Islet of Langerhans (tissue), 1 donor: ENCODE data around the gene CENPO.
A peak's percentile ranks its signal among the peaks of the same experiment; 100 is the strongest.

Experiments
- FAIRE-seq: peaks from one replicate; lab custom pipeline; 2011; peaks lifted over from hg19 to GRCh38; lab: Jason Lieb, UNC

CENPO gene, protein sequence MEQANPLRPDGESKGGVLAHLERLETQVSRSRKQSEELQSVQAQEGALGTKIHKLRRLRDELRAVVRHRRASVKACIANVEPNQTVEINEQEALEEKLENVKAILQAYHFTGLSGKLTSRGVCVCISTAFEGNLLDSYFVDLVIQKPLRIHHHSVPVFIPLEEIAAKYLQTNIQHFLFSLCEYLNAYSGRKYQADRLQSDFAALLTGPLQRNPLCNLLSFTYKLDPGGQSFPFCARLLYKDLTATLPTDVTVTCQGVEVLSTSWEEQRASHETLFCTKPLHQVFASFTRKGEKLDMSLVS

DNA sequence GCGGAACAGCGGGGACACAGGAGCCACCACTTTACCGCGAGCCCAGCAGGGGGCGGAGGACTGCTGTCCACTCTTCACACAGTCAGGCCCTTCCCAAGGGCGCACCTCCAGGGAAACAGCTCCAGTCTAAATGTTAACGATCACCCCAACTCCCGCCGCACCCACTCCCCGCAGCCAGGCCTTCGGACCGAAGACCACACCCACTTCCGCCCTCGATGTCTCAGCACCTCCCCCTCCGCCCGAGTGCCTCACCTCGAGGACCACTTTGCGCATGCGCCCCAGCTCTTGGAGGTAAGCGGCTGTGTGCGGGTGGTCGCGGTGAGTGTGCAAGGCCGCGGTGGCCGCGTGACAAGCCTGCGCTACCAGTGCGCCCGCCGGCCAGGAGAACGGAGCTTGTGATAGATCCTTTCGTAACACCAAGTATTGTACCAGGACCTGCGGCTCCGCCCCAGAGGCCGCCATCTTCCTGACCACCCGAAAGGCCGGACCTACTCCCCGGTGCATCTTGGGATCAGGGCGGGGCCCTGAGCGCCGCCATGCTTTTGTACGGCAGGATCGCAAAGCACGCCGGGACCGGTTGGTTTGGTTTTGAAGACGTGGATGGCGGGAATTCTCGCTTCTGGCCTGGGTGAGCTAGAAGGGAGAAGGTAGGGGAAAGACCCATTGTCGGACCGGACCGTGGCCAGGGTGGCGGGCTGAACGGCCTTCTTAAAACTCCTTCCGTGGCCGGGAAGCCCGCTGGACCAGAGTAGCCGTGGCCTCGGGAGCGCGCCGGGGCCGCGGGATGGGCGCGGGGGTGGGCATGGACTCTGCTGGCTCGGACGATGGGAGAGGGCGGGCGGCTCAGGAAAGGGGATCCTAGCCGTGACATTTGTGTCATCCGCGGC lies at the start of gene CENPO, which contains the start of gene PTRHD1:
CENPO (plus strand) TSS at position 552 of the 887 bp plus-strand sequence. CDS start 495 bp downstream, outside the sequence.
PTRHD1 (minus strand) TSS at position 518 of the 887 bp plus-strand sequence; CDS start at position 504, 14 bp downstream.
- no peak for FAIRE-seq

DNA sequence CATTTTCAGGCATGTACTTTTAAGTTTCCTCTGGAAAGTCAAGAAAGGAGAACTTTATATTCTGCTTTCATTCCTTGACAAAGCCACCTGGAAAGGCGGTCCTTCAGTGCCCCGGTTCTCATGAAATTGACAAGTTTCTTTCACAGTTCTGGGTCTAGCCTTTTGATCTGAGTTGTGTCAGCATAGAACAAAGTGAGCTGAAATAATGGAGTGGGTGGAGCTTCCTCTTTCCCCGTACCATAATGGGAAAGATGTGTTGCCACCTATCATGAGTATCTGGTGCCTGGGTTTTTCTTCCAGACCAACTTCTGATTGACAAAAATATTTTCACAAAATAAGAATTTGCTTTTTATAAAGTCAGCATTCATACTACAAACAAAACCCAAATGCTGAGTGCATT lies 49.3 kb upstream of the CENPO start:
- no peak for FAIRE-seq

DNA sequence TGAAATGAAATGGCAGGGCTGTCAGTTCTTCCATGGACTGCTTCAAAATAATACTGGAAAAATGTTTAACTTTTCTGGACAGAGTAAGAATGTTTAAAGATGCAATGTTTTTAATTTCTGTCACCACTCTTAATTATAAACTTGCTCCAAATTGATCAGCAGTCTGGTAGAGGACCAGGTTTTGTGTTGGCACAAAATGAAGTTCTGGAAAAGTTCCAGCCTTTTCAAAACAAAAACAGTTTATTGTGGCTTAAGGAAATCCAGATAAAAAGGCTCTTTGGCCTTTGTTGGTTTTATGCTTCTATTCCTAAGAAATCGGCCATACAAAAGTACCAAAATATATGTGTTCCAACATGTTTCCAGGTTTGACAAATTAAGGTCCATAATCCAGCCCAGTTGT lies 48.9 kb upstream of the CENPO start:
- FAIRE-seq: no peak

DNA sequence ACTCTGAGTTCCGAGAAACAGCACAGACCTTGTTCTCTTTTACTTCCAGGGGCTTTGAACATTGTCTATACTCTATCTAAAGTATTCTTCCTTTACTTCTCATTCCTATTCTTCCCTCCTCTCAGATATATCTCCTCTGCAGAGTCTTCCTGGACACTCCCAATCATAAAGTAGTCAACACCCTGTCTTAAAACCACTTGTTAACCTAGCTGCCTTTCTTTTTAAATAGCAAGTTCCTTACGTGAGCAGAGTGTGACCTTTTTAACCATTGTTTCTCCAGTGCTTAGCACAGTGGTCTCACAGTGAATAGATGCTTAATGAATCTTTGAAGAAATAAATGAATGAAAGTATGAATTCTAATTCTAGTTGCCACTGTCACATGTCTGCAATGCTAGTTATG lies 47.4 kb upstream of the CENPO start:
- FAIRE-seq: no peak

DNA sequence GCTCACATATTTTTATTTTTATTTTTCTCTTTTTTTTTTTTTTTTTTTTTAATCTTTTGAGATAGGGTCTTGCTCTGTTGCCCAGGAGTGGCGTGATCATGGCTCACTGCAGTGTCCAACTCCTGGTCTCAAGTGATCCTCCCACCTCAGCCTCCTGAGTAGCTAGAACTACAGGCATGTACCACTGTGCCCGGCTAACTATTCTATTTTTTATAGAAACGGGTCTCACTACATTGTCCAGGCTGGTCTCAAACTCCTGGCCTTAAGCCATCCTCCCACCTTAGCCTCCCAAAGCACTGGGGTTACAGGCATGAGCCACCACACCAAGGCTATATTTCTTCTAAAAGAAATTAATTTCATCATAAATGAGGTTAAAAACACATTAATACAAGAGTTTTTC lies 45.9 kb upstream of the CENPO start:
- FAIRE-seq: no peak

DNA sequence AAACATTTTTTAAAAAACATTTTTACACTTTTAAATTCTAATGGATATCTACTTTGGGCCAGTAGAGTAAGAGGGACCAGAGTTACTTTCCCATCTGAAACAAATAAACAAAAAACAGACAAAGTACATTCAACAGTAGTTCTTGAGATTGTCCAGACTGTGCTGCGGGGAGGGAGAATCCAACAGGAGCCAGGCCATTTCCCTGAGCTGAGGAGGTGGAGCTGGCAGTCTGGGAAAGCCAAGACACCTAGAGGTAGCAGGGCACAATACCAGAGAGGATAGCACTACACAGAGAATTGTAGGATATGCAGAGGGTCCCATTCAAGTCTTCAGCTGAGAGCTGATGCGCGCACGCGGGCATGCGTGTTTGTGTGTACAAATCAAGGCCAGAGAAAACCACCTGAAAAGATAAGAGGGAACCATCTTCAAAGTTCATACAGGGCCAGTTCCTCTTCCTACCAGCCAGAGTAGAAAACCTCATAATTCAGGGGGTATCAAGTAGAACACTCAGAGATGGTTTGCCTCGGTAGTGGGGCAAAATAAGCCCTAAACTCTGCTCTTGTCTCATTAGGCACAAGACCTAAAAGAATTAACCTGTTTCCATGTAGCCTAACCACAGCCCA lies 44.0 kb upstream of the CENPO start:
- no peak for FAIRE-seq

DNA sequence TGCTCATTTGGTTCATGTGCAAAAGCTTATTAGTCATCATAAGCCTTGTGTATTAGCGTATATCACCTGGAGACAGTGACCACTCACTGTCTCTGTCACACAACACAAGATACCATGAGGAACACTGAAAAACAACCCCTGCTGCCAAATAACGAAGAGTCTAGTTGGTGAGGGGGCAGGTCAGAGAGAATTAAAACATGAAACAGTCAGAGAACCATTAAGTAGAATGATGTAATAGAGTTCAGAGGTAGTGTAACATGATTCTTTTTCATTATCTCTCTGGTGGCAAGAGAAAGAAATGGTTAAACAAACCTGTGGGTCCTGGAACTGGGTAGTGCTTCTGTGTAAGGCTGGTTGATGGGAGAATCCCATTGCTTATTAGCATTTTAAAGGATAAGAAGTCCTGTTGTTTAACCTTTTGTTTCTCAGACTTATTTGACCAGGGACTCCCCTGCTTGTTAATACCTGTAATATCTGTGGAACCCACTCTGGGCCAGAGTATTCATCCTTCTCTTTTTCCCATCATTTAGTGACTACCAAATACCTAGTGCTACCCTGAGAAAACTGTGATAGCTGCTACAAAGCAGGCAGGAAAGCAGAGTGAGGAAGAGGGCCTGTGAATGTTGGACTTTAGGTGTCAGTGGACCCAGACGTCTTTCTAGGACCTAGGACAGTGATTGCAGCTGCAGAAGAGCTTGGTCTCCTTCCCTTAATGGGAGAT lies 38.1 kb upstream of the CENPO start:
- no peak for FAIRE-seq

DNA sequence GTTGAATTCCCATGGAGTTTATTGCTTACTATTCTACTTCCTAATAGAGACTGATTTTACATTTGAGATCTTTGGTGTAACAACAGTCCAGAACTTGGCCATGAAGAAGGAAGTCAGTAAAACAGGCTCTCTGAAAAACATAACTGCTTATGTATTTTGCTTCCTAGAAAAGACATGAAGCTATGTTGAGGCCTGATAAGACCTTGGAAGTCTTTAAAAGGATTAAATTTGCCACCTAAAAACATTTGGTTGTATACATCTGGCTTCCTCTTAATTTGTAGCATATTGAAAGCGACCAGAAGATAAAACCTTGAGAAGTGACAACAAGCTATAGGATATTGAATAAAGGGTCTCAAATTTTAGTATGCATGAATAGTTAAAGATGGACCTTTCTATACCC lies 36.4 kb upstream of the CENPO start:
- FAIRE-seq: peak; percentile 9

DNA sequence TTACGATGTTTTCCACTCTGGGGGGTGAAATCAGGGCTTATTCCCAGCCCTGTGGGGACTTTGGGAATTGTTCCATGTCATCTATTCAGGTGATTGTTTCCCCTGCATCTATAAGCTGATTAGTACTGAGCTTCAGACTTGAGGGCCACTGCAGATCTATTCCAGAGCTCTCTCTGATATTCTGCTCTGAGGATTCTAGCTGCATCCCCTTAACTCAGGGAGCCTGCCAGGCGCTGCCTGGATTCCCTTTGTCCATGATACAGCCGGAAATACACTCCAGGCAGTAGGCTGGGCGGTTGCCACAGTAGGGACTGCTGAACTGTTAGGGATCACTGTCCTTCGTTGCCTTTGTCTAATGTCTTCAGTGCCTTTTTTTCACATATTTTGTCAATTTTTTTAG lies 31.4 kb upstream of the CENPO start:
- no peak for FAIRE-seq

DNA sequence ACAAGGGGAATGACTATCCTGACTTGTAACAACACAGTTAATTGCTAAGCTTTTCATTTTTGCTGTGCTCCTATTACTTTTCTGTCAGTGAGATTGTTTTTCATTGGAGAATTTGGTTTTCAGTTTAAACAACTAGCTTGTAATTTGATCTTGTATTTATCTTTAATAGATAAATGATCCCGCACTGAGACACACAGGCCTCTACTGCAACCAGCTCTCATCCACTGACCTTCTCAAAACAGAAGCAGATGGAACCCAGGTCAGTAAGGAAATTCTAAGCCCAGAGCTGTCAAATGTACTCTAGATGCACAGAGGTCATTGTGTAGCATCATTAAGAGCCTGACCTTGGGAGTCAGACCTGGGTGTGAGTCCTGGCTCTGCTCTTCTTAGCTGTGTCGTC lies 30.7 kb upstream of the CENPO start:
- FAIRE-seq: no peak

DNA sequence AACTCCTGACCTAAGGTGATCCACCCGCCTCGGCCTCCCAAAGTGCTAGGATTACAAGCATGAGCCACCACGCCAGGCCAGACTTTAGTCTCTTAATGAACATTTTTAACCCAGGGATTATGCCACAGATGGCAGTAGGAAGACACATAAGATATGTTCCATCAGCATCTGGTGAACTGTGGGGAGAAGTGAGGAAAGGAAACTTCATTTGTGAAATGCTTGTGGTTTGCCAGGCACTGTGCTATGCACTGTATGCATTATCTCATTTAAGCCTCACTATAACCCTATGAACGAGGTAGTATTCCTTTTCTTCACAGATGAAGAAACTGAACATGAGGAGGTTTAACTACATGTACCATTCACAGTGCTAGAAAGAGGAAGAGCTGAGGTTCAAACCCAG lies 29.4 kb upstream of the CENPO start:
- no peak for FAIRE-seq

DNA sequence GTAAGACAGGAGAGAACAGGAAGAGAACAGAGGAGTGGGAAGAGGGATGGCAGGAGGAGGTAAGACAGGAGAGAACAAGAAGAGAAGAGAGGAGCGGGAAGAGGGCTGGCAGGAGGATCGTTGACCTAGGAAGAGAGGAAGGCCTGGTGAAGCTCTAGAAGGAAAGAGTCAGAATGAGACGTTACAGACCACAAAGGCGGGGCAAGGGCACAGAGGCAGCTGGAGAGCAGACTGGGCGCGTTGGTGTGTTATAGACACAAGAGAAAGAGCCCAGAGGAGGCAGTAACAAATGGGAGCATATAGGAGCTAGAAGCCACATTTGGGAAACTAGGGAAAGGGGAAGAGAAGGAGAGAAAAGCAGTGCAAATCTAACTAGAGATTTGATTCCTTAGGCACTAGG lies 26.6 kb upstream of the CENPO start:
- FAIRE-seq: no peak

DNA sequence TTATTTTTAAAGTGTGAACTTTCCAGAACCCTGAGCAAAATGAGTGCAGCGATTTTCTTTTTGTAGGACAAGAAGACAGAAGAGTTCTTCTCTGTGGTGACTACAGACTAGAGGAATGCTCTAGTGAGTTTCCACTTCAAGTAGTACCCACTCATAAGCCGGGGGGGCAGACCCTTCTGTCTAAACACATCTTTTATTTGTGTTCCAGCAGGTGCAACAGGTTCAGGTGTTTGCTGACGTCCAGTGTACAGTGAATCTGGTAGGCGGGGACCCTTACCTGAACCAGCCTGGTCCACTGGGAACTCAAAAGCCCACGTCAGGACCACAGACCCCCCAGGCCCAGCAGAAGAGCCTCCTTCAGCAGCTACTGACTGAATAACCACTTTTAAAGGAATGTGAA lies 25.2 kb upstream of the CENPO start:
- no peak for FAIRE-seq

DNA sequence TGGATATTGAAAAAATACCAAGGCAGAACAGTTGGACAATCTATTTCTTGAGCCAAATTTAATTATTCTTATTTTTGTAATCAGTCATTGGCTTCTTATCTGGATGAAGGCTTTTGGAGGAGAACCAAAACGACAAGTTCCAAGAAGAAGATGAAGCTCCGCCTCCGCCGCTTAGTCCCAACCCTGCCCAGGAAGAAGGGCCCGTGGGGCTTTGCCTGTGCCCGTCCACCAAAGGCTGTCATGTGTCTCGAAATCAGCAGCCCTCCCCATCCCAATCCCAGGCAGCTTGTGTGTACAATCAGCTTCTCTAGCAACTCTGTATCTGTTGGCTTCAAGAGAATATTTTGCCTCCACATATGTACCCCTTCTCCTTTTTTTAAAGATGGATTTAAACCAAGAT lies 24.6 kb upstream of the CENPO start:
- FAIRE-seq: no peak

DNA sequence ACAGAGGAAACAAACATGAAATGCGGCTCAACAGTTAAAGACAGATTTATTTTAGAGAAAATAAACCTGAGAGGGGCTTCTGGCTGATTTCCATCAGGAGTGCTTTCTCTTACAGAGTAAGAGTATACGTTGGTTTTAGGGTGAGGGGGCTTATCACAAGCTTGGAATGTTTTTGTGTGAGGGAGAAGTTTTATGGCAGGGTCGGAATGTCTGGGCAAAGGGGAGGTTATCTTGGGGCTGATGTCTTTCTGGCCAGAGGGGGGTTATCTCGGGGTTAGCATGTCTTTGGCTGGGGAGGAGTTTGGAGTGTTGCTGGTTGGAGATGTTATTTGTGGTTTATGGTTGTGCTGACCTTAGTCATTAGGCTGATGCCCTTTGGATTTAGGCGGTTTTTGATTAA lies 22.2 kb upstream of the CENPO start:
- FAIRE-seq: no peak

DNA sequence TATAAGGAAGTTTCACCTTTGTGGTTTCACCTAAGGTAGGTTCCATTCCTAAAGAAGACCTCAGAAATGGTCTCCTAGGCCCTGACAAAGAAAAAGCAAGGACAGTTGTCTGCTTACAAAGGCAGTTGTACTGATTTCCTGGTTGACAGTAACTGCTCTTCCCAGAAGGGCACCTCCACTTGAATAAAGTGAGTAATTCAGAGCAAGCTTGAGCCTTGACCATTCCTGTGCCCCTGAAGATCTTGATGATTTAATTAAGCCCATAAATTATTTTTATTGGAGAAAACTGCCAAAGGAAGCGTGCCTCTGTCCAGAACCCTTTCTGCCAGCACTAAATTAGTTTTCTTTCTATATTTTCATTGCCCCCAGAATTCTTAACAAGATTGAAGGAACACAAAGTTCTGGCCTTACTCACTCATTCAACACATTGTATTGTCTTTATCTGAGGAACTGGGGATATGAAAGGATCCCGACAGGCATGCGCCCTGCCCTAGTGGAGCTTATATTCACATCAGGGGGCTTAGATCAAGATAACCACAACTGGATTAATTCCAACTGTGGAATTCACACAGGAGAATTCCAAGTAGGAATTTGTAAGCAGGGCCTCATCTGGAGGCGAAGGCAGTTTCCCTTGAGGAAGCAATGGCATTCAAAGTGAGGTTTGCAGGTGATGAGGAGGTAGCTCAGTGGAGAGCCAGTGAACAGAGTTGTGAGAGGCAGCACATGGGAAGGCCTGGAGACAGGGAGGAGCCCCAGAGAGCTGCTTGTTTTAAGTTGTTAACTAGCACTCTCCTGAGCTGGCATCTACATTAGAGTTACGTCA lies 21.2 kb upstream of the CENPO start:
- no peak for FAIRE-seq

DNA sequence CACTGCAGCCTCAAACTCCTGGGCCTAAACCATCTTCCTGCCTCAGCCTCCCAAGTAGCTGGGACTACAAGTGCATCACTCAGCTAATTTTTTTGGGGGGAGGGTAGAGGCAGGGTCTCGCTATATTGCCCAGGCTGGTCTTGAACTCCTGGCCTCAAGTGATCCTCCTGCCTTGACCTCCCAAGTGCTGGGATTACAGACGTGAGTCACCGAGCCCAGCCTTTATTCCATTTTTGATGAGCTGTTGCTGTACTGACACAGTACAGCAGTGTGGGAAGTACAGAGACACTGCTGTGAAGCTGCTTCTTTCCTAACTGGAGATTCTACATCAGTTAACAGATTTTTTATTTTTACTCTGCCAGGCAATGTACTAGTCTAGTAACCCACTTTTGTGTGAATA lies 18.9 kb upstream of the CENPO start:
- FAIRE-seq: no peak

DNA sequence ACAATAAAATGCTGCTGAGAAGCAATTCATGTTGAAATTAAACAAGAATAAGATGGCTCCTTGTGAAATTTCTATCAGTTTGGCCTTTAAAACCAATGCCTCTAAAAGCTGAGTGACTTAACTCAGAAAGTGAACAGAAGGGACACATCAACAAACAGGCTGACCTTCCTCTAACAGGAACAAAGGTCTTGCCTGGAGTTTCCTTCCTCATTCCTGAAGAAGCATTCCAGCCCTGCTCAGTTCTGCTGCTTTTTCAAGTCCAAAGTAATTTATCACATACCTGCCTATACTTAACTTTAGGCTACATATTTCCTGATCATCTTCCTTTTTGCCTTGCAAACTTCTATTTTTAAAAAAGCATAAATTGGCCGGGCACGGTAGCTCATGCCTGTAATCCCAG lies 14.1 kb upstream of the CENPO start:
- FAIRE-seq: no peak

DNA sequence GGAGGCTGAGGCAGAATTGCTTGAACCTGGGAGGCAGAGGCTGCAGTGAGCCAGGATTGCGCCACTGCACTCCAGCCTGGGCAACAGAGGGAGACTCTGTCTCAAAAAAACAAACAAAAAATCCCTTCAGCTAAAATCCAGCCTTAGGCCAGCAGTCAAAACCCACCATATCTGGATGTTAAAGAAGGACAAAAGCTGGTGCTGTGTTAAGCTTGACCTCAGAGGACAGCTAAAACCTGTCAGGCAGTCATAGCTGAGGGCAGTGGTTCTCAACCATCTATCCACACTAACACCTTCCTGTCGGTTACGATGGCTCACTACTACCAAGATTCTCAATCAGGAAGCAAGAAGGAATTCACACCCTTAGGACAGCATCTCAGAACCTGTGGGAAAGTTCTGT lies 9.6 kb upstream of the CENPO start:
- no peak for FAIRE-seq

DNA sequence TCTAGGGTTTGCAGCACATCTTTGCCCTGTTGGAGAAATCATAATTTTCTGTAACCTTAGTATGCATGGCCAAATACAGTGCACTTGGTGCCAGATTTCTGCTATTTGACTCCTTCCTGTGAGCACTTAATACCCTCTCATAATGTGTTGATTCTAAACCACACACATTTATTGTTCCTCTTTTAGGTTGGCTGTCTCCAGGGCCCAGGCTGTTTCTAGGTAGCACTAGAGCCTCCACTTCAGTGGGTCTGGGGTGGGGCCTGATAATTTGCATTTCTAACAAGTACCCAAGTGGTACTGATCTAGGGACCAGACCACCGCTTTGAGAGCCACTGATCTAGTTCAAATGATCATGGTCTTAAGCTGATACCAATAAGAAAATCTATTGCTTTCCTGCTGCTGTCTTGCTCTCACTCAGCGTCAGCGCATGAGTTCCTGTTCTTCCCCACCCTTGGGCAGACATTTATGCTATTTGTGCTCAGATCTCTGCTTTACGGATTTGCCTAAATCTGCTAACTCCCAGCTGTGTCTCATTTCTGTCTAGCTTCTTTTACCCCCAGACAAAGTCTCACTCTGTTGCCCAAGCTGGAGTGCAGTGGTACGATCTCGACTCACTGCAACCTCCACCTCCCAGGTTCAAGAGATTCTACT lies 7.4 kb upstream of the CENPO start:
- FAIRE-seq: no peak

DNA sequence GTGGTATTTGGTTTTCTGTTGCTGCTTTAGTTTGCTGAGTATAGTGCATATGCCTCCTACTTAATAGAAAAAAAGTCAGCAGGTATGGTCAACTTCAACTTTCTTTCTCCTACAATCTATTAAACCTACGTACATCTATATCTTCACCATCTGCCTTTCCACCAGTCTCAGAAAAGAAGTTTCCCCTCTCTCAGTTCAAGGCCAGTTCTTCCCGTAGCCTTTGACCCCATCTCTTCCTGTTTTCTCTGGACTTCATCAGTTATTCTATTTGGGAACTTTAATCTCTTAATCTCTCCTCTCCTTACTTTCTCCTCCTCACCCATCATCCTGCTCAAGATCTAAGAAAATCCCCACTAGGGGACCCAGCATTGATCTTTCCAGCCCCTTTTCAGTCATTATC lies 5.7 kb upstream of the CENPO start:
- FAIRE-seq: no peak
